ENCODE measurements around the gene RPS6KA2.

Gene RPS6KA2

GRCh38 chr6:166487148-166487547 lies 139.9 kb downstream of the RPS6KA2 start:
- Histone ChIP-seq H3K4me3 (replicated peaks; ENCODE audit: low read depth, low read length) (no peak overlapping the region), H3K27me3 (replicated peaks; ENCODE audit: control insufficient read depth, insufficient read depth, low read length) (no peaks in the 10 kb centered on the region), H3K36me3 (ENCODE audit: control insufficient read depth, insufficient read depth, low read length) (no peaks in the 10 kb centered on the region)
- DNase-seq (ENCODE audit: extremely low read depth, insufficient read length): no peak
- TF ChIP-seq CTCF (IDR thresholded peaks at IDR 0.05; ENCODE audit: insufficient read depth, low read length, poor library complexity, severe bottlenecking): no peak

GRCh38 chr6:166486536-166486880 lies 140.5 kb downstream of the RPS6KA2 start:
- TF ChIP-seq CTCF (IDR thresholded peaks at IDR 0.05; ENCODE audit: insufficient read depth, low read length, poor library complexity, severe bottlenecking): no peak
- Histone ChIP-seq H3K4me3 (replicated peaks; ENCODE audit: low read depth, low read length) (no peak overlapping the region), H3K36me3 (ENCODE audit: control insufficient read depth, insufficient read depth, low read length) (no peaks in the 10 kb centered on the region), H3K27me3 (replicated peaks; ENCODE audit: control insufficient read depth, insufficient read depth, low read length) (no peaks in the 10 kb centered on the region)
- no peak for DNase-seq (ENCODE audit: extremely low read depth, insufficient read length)

GRCh38 chr6:166485651-166486535 lies 141.2 kb downstream of the RPS6KA2 start:
- Histone ChIP-seq H3K4me3 (replicated peaks; ENCODE audit: low read depth, low read length) (no peak overlapping the region), H3K36me3 (ENCODE audit: control insufficient read depth, insufficient read depth, low read length) (no peaks in the 10 kb centered on the region), H3K27me3 (replicated peaks; ENCODE audit: control insufficient read depth, insufficient read depth, low read length) (no peaks in the 10 kb centered on the region)
- DNase-seq (ENCODE audit: extremely low read depth, insufficient read length): no peak
- TF ChIP-seq CTCF (IDR thresholded peaks at IDR 0.05; ENCODE audit: insufficient read depth, low read length, poor library complexity, severe bottlenecking): no peak

- Histone ChIP-seq H3K27me3 (replicated peaks; ENCODE audit: control insufficient read depth, insufficient read depth, low read length) (no peaks in the 10 kb centered on the region), H3K4me3 (replicated peaks; ENCODE audit: low read depth, low read length) (no peak overlapping the region), H3K36me3 (ENCODE audit: control insufficient read depth, insufficient read depth, low read length) (no peaks in the 10 kb centered on the region)
- DNase-seq (ENCODE audit: extremely low read depth, insufficient read length): no peak
- TF ChIP-seq CTCF (IDR thresholded peaks at IDR 0.05; ENCODE audit: insufficient read depth, low read length, poor library complexity, severe bottlenecking): no peak
Observed at GRCh38 chr6:166484863-166485262, 142.2 kb downstream of the RPS6KA2 start.

GRCh38 chr6:166483573-166484250 lies 143.3 kb downstream of the RPS6KA2 start:
- TF ChIP-seq CTCF (IDR thresholded peaks at IDR 0.05; ENCODE audit: insufficient read depth, low read length, poor library complexity, severe bottlenecking): no peak

More at GRCh38 chr6:166483573-166484250, 143.3 kb downstream of the RPS6KA2 start:
- H3K27me3 ChIP-seq (replicated peaks; ENCODE audit: control insufficient read depth, insufficient read depth, low read length): no peaks in the 10 kb centered on the region
- no peak for DNase-seq (ENCODE audit: extremely low read depth, insufficient read length)
- H3K4me3 ChIP-seq (replicated peaks; ENCODE audit: low read depth, low read length): no peak overlapping the region
- no peaks in the 10 kb centered on the region; the same call in 1 of the 2 replicates for H3K36me3 ChIP-seq (ENCODE audit: control insufficient read depth, insufficient read depth, low read length)
